Endothelial cell of umbilical vein (primary cell): ENCODE measurements around the gene ABTB2.

Experiments
- EZH2 ChIP-seq: IDR thresholded peaks from 2 replicates; pipeline ENCODE4 v1.6.1; 2012; ENCODE audit warnings: borderline replicate concordance, low read depth, mild to moderate bottlenecking, moderate library complexity, low read length, inconsistent platforms; ENCODE audit not compliant: severe bottlenecking
- GATA2 ChIP-seq: IDR thresholded peaks from 2 replicates; pipeline ENCODE4 v1.7.0; 2011; ENCODE audit warnings: low read depth, mild to moderate bottlenecking, moderate library complexity, mixed read lengths, low read length; ENCODE audit not compliant: insufficient read length, insufficient read depth
- JUN ChIP-seq: IDR thresholded peaks from 2 replicates; pipeline ENCODE4 v1.6.1; 2011; ENCODE audit warnings: borderline replicate concordance, low read depth; ENCODE audit not compliant: insufficient read length, insufficient read depth
- MYC ChIP-seq: IDR thresholded peaks from one replicate; pipeline ENCODE4 v1.6.1; 2011; ENCODE audit warnings: mild to moderate bottlenecking, low read depth, low read length
- POLR2A ChIP-seq: IDR thresholded peaks from 2 replicates; pipeline ENCODE4 v1.6.1; 2012; ENCODE audit warnings: low read depth, mild to moderate bottlenecking, control low read depth, low read length
- POLR2AphosphoS5 ChIP-seq: IDR thresholded peaks from 2 replicates; pipeline ENCODE4 v1.6.1; 2012; ENCODE audit warnings: low read depth, mild to moderate bottlenecking, control low read depth, low read length, moderate library complexity; ENCODE audit not compliant: insufficient read depth
- TF ChIP-seq, protein P1 (sequence below), 2 donors: IDR thresholded peaks; 1 replicate in 1 of 2; 2 replicates in 1 of 2; pipeline ENCODE4 v1.5.1; 2011; ENCODE audit warnings: low read length in 2 of 2, mild to moderate bottlenecking in 2 of 2, moderate library complexity in 2 of 2, control low read depth in 1 of 2, inconsistent platforms in 1 of 2, low read depth in 1 of 2; ENCODE audit not compliant: insufficient read depth in 1 of 2; ENCODE audit errors: extremely low read depth in 1 of 2
- TF ChIP-seq, protein P2 (sequence below): IDR thresholded peaks from 2 replicates; pipeline ENCODE4 v1.6.1; 2011; ENCODE audit not compliant: insufficient read depth, insufficient read length

DNA sequence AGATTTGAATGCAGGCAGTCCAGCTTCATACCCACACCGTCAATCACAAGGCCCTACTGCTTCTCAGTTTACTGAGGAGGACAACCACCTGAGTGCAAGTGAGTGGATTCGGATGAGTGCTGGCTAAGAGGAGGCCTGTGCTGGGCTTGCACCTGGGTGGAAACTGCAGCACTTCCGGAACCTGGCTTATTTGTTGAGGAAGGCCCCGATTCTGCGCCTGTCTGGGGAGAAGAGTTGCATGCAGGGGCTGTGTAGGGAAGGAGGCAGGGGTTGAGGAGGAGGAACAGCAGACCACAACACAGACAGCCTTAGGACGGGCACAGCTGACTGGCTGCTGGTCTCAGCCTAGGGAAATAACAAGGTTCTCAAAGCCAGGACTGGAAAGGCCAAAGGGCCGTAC is 20.8 kb downstream of the ABTB2 start:
- TF ChIP-seq, protein P1, sequence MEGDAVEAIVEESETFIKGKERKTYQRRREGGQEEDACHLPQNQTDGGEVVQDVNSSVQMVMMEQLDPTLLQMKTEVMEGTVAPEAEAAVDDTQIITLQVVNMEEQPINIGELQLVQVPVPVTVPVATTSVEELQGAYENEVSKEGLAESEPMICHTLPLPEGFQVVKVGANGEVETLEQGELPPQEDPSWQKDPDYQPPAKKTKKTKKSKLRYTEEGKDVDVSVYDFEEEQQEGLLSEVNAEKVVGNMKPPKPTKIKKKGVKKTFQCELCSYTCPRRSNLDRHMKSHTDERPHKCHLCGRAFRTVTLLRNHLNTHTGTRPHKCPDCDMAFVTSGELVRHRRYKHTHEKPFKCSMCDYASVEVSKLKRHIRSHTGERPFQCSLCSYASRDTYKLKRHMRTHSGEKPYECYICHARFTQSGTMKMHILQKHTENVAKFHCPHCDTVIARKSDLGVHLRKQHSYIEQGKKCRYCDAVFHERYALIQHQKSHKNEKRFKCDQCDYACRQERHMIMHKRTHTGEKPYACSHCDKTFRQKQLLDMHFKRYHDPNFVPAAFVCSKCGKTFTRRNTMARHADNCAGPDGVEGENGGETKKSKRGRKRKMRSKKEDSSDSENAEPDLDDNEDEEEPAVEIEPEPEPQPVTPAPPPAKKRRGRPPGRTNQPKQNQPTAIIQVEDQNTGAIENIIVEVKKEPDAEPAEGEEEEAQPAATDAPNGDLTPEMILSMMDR (IDR thresholded peaks at IDR 0.05; ENCODE audit: extremely low read depth in 1 of 2, insufficient read depth in 1 of 2, low read depth in 1 of 2, low read length in 2 of 2) = no peak
- TF ChIP-seq POLR2A (no peak), EZH2 (no peak), POLR2AphosphoS5 (no peak), JUN (no peak), MYC (no peak), GATA2 (no peak)
- TF ChIP-seq, protein P2, sequence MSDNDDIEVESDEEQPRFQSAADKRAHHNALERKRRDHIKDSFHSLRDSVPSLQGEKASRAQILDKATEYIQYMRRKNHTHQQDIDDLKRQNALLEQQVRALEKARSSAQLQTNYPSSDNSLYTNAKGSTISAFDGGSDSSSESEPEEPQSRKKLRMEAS = no peak
